Ureter (tissue), 1 donor: ENCODE data around the gene FCN2. TPM values are rescaled to one million over a fixed set of nuclear protein-coding genes. Genes with fewer than 3 reads are reported as not detected.

Experiments used
- DNase-seq: peaks from one replicate; pipeline ENCODE4 v3.0.0-alpha.2; 2020; ENCODE audit warnings: low spot score
- total RNA-seq: library from RNA; stranded (reverse); gene quantifications from one replicate; pipeline ENCODE4 v1.2.4, GENCODE V29; 2023
- donor health status: DM: yes; HTN: yes; CAD: no.

The FCN2 gene
- total RNA-seq, 1 donor from 2014 or later: 0.49 TPM

DNA sequence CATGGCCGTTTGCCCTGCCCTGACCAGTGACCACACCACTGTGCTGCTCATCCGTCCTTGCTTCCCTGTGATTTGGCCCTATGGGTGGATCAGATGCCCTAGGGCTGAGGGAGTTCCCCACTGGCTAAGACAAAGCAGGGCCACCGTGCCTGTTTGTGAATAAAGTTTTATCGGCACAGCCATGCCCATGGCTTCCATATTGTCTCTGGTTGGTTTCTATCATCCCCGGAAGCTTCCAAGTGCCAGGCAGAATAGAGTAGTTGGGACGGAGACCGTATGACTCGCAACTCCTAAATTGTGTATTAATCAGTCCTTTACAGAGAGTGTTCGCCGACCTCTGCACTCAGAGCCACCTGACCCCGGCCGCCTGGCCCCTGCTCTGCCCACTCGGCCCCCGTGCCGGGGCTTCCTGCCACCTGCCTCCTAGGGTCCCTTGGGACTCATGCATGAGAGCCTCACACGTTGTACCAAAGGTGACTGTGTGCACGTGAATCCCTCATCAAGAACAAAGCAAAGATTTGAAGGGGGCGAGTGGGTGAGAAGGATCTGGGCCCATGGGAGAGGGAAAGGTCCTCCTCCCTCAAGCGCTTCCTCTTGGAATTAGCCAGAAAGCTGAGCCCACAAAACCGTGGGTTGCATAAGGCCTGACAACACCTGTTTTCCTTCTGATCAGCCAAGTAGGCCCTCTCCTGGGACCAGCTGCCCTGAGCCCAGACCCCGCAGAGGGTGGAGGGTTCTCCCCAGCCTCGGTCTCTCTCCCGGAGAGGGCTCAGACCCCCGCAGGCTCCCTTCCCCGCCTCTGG is 11.7 kb upstream of the FCN2 start:
- DNase-seq: no peak

DNA sequence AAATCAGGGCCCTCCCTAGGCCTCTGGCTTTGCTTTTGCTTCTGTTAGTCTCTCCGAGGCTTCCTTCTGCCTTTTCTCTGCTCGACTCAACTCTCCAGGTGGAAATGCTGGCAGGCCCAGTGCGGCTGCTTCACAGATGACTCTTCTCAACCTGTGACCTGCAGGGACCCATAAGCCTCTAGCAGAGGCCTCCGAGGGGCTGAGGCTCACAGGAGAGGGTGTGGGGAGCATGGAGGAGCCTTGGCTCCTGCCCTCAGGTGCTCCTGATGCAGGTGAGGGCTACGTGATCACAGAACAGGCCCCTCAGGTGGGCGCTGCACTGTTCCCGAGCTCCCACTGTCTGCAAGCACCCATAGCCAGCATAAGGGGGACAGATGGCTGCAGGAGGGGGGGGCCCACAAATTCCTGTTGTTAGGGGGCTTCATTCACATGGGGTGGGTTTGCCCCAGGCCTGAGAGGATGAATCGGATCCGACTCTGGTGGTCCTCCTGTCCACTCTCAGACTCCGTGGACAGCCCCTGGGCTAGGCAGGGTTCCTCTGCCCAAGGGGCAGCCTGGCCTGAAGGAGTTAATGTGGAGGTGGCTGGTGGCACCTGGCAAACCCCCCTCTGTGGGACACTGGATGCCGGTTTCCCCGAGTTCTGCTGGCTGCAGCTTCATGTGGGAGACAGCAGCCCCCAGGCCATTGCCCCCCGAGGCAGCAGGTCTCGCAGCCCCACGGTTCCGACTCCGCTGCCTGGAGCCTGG is 10.9 kb upstream of the FCN2 start:
- DNase-seq: no peak

DNA sequence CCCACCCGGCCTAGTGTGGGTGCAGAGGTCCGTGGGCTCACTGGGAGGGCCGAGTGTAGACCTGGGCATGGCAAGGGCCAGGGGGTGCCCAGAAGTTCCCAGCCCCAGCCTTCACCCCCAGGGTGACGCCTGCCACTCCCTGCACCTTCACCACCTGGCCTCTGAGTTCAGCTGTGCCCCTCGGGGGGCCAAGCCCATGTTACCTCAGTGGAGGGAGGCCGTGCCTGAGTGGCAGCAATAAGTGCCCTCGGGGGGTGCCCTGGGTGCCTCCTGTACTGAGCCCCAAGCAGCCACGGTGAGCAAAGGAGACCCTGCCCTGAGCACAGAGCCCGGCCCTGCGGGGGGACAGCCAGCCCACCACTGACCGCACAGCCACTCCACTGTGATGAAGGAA is 10.3 kb upstream of the FCN2 start:
- no peak for DNase-seq

DNA sequence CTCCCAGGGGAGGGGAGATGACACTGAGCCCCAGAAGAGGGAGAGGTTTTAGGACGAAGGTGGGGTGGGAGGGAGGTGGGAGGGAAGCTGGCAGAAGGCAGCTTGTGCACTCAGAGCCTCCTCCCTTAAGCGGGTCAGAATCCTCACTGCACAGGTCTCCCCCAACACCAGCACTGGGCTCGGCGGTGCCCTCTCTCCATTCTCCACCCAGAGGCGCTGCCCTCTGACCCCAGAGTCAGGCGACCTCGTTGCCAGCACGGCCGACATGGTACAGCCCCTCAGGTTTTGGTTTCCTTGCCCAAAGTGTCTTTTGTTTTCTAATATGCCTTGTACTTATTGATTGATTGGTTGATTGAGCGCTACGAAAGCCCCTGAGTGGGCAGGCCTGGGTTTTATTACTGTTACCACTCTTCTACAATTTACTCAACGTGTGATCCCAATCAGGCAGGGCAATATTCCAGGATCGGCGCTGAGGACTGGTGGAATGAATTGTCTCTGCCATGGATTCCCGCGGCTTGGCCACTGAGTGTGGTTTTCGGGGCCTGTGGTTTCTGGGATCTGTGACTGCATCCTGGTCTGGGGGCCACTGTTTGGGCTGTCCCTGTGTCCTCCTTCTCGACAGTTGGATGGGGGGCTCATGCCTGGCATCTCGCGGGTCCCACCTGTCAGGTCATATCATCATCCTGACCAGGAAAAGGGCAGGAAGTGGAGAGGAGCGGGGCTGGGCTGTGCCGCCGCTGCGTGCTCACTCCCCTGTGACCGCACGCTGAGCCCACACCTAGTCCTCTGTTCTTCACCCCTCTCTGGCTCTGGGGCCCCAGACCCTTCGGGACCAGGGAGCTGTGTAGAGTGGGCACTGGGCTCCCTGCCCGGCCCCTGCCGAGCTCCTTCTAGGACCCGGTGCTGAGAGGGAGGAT is 9.6 kb upstream of the FCN2 start:
- DNase-seq: no peak

DNA sequence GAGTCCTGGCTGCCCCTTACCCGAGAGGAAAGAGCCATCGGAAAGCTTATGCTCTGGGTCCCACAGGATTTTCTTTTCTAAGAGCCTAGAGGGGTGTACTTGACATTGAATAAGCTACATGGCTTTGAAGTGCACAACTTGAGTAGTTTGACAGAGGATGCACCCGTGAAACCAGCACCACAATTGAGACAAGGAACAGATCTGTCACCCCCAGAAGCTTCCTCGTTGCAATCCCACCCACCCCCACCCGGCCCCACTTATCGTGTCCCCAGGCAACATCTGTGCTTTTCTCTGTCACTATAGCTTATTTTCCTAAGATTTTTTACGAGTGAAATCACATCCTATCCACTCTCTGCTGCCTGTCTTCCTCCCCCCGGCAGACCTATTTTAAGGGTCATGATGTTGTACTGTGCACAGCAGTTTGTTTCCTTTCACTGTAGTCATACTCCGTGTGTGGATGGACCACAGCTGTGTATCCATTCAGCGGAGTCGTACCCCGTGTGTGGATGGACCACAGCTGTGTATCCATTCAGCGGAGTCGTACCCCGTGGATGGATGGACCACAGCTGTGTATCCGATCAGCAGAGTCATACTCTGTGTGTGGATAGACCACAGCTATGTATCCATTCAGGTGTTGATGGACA is 8.8 kb upstream of the FCN2 start:
- DNase-seq: no peak

DNA sequence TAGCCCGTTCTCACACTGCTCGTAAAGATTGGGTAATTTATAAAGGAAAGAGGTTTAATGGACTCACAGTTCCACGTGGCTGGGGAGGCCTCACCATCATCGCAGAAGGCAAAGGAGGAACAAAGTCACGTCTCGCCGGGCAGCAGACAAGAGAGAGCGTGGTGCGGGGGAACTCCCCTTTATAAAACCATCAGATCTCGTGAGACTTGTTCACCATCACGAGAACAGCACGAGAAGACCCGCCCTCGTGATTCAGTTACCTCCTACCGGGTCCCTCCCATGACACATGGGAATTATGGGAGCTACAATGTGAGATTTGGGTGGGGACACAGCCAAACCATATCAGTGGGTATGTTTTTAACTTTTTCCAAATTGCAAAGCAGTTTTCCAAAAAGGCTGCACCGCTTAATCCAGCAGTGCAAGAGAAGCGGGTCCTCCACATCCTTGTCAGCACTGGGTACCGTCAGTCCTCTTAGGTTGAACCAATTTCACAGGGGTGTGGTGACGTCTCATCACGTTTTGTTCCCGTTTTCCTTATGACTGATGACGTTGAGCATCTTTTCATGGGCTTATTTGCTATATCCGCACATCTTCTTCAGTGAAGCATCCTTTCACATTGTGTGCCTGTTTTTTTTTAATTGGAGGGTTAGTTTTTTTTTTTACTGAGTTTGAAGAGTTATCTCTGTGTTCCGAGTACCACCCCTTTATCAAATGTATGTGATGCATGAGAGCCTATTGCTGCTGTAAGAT is 8.0 kb upstream of the FCN2 start:
- peak; percentile 19 for DNase-seq

DNA sequence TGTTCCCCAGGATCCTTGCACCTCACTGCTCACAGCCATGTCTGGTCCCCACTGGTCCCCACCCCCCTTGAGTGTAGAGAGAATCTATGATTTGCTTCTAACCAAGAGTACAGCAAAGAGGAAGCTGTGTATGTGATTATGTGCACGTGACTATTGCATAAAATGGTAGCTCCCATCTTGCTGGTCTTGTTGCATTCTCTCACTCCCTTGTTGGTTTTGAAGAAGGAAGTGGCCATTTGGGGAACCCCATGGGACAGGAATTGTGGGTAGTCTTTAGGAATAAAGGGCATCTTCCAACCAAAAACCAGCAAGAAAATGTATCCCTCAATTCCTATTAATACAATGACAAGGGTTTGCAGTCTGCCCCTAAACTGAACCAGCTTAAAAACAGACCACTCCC is 5.2 kb upstream of the FCN2 start:
- no peak for DNase-seq

DNA sequence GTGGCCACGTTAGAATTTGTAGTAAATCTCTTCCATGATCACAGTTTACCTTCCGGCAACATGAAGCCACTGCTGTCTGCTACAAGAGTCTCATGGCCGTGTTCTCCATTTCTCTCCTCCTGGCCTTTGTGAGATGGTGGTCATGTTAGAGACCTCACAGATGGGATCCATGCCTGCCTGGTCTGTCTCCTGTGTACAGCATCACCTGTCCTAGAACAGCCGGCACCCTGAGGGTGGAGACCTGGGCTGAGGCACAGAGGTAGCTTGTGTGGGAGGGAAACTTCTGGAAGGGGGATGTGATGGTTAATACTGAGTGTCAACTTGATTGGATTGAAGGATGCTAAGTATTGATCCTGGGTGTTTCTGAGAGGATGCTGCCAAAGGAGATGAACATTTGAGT is 3.1 kb upstream of the FCN2 start:
- DNase-seq: no peak

DNA sequence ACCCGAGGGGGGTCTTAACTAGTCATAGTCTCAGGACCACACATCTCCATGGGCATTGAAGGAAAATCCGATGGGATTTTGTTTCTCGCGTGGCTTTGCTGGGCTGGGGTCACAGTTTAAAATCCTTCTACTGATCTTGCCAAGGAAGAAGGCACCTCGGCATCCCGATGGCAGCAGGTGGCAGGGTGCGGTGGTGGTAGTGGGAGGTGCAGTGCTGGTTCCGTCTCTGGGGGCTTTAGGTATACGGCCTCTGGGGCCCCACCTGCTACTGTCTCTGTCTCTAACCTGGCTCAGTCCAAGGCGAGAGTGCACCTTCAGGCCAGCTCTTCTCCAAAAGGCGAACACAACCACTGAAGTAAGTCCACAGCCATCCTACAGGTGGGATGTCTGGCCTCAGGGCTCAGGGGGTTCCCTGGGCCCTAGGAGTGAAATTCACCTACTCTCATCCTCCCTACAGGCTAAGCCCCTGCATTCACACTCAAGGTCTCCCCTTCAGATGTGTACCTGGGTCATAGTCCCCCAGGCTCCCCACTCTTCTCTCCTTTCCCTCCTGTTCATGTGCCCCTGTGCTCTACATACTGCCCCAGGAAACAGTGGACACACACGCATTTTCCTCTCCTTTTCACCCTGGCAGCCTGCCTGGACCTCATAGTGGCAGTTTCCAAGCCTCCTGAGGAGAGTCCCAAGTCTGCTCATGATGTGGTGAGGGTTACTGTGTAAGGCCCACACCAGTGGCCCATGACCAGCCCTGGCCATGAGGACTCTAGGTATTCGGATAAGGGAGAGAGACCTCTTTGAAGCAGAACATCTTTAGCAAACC is 736 bp upstream of the FCN2 start:
- no peak for DNase-seq

DNA sequence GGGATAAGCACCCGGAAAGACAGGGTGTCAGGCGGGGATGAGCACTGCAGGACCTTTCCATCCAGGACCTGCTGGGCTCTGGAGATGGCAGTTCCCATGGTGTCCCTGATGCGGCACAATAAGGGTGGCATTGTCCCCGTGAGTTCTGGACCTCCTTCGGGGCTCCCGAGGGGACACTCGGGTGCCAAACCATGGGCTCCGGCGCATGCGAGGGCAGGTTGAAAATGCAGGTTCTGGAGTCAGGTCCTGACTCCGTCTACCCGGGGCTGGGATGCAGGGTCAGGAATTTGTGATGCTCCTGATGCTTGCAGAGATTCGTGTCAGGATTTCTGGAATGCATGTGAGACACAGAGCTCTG is 682 bp downstream of the FCN2 start:
- DNase-seq: no peak

DNA sequence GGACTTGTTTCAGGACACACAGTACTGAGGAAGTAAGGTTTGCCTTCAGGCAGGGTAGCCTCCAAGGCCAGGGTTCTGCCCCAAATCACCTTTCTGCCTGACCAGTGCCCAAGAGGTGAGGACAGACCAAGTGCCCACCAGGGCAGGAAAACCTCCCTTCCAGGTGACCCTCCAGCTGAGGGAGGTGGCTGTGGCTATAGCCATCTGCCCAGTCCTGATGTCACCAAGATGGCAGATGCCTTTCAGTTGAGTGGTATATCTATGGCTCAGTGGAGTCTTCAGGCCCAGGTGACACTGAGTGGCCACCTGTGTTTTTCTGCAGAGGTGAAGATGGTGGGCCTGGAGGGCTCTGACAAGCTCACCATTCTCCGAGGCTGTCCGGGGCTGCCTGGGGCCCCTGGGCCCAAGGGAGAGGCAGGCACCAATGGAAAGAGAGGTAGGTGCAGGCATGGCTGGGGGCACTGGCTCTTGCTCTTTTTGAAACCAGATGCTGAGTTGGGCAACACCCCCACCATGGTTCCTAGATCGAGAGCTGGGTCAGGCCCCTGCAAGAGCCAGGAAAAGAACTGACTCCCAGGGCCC is 1.7 kb downstream of the FCN2 start:
- DNase-seq: no peak

DNA sequence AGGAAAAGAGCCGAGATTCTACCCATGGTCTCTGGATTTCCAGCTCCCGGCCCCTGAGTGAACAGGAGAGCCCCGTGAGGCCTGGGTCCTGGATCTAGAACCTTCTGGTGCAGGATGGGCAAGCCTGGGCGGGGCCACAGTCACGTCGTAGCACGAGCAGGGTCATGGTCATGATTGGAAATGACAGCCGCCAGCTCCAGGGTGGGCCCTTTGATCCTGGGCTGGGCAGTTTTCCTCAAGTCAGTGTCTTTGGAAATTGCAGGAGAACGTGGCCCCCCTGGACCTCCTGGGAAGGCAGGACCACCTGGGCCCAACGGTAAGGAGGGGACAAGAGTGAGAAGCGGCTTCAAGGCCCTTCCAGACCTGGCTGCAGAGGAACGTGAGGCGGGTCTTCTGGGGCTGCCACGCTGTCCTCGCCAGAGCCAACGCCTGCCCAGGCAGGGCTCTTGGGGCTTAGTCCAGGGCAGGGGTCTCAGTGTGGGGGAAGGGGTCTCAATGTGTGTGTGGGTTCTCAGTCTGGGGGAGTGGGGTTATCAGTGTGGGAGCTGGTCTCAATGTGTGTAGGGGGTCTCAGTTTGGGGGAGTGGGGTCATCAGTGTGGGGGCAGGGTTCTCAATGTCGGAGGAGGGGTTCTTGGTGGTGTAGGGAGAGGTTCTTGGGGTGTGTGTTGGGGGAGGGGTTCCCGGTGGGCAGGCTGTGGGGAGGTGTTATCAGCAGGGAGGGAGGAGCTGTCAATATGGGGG is 2.6 kb downstream of the FCN2 start:
- no peak for DNase-seq

DNA sequence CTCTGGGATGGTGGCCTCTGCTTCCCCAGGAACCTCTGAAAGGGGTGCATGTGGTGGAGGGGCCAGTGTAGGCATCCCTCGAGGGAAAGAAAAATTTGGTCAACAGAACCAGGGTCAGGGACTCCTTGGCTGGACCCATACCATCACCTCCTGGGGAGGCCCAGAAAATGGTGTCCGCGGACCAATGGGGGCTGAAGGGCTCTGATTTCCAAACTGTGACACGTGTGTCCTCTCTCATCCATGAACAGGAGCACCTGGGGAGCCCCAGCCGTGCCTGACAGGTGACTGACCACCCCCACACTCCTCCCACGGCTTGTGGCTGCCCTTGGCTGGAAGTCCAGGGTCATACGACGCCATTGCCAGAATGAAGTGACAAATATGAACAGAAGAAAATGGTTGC is 3.9 kb downstream of the FCN2 start:
- no peak for DNase-seq

DNA sequence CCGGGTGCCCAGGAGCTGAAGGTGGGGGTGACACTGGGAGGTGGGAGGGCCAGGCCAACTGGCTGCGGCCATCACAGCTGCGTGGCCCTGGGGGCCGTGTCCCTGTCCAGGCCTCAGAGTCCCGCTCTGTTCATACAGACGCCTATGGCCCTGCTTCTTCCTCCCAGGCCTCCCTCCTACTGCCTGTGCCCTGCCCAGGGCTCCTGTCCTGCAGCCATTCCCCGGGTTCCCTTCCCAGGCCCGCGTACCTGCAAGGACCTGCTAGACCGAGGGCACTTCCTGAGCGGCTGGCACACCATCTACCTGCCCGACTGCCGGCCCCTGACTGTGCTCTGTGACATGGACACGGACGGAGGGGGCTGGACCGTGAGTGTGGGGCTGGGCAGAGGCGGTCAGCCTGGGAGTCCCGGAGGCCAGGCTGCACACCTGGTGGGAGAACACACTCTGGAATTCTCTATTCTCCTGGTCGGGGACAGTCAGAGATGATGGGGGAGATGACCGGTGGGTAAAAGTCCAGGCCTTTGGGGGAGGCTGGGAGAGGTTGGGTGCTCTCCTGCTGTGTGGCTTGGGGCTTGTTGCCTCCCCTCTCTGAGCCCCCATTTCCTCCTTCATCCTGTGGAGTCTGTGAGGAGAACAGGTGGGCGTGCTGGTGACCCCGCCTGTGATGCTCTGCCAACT is 4.5 kb downstream of the FCN2 start:
- no peak for DNase-seq

DNA sequence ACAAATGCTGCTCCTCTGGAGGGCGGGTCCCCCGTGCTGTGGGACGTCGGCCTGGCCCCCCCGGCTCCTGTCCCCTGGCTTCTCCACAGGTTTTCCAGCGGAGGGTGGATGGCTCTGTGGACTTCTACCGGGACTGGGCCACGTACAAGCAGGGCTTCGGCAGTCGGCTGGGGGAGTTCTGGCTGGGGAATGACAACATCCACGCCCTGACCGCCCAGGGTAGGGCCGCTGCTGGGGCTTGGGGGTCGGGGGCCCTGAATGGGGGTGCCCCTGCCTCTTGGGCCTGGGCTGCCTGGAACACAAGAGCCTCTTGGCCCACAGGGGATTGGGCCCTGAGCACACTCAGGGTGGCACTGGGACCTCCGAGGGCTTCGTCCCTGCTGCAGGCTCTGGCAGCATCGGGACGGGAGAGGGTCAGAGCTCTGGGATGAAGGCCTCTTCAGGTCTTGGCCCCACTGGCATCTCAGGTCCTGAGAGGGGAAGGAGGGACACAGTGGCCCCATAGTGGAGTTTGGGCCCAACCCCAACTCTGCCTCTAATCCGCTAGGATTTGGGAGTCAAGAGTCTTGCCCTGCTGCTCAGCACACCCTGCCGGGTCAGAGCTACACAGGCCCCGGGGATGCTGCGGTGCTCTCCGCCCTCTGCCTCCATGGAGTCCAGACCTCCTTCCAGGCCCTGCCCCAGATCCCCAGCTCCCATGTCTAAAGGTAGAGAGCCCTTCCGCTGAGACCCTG is 5.2 kb downstream of the FCN2 start:
- no peak for DNase-seq

DNA sequence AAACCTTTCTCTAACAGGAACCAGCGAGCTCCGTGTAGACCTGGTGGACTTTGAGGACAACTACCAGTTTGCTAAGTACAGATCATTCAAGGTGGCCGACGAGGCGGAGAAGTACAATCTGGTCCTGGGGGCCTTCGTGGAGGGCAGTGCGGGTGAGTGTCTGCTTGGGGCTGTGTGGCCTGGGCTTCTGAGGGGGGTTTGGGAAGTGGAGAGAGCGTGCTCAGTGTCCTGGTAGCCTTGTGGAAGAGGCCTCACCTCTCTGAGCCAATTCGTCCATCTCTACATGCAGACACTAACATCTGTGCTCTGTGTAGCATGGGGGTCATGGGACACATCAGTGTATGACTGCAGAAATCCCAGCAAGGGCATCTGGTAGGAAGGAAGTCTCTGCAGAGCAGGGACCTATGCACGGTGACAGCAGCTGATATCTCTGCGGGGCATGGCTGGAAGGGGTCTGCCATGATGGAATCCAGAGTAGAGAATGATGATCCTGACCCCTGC is 5.9 kb downstream of the FCN2 start:
- no peak for DNase-seq

DNA sequence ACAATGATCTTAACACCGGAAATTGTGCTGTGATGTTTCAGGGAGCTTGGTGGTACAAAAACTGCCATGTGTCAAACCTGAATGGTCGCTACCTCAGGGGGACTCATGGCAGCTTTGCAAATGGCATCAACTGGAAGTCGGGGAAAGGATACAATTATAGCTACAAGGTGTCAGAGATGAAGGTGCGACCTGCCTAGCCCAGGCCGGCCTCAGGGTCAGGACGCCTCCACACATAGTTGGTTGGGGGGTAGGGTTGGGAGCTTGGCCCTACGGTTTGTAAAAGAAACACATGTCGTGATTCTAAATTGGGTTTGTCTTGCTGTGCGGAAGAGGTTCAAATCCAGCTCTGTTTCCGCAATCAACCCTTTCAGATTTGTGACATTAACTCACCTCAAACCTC is 6.6 kb downstream of the FCN2 start:
- no peak for DNase-seq
